NB4 (cell line): ENCODE measurements around the gene FCN2.

Experiments used
- DNase-seq: peaks from one replicate; pipeline ENCODE4 v3.0.0; 2010; ENCODE audit warnings: low read depth
- H3K4me3 ChIP-seq: one replicate; pipeline ENCODE4 v1.5.1; 2011; ENCODE audit warnings: mild to moderate bottlenecking, low read depth, low read length, moderate library complexity
- MYC ChIP-seq: IDR thresholded peaks from 2 replicates; pipeline ENCODE4 v1.6.1; 2011; ENCODE audit warnings: low read depth, low read length
- POLR2A ChIP-seq: IDR thresholded peaks from 2 replicates; pipeline ENCODE4 v1.6.1; 2011; ENCODE audit warnings: mild to moderate bottlenecking; ENCODE audit not compliant: insufficient read length; ENCODE audit errors: extremely low read depth
- TF ChIP-seq, protein P1 (sequence below): IDR thresholded peaks from one replicate; pipeline ENCODE4 v1.5.1; 2012; ENCODE audit warnings: low read depth, low read length
- TF ChIP-seq, protein P2 (sequence below): IDR thresholded peaks from 2 replicates; pipeline ENCODE4 v1.6.1; 2011; ENCODE audit warnings: low read depth, low read length

FCN2 gene

DNA sequence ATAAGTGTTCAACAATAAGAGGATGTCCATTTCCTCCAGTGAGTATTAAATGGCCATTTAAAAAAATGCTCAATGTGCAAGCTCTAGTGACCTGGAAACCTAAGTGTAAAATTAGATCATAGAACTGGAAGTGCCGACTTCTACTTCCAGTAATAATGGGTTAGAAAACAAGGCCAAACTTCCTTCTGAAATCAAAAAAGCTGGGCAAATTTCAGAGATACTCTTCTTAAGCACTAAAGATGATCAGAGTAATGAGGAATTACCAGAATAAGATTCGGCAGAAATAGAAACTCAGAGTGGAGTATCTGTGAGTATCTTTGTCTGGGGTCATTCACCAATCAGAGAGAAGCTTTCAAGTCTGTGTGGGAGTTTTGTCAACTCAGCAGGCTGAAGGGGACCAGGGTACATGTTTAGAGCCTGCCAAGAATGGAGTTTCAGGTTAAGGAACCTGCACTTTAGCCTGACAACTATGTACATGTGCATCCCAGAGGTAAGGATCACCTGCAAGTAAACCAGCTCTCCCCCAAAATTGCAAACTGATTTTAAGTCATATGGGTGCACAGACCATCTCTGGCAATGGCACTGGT is 17.1 kb downstream of the FCN2 start:
- no peak for DNase-seq
- H3K4me3 ChIP-seq = no peak overlapping the region
- TF ChIP-seq, protein P1, sequence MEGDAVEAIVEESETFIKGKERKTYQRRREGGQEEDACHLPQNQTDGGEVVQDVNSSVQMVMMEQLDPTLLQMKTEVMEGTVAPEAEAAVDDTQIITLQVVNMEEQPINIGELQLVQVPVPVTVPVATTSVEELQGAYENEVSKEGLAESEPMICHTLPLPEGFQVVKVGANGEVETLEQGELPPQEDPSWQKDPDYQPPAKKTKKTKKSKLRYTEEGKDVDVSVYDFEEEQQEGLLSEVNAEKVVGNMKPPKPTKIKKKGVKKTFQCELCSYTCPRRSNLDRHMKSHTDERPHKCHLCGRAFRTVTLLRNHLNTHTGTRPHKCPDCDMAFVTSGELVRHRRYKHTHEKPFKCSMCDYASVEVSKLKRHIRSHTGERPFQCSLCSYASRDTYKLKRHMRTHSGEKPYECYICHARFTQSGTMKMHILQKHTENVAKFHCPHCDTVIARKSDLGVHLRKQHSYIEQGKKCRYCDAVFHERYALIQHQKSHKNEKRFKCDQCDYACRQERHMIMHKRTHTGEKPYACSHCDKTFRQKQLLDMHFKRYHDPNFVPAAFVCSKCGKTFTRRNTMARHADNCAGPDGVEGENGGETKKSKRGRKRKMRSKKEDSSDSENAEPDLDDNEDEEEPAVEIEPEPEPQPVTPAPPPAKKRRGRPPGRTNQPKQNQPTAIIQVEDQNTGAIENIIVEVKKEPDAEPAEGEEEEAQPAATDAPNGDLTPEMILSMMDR = no peak
- TF ChIP-seq MYC (no peak), POLR2A (no peak)
- TF ChIP-seq, protein P2, sequence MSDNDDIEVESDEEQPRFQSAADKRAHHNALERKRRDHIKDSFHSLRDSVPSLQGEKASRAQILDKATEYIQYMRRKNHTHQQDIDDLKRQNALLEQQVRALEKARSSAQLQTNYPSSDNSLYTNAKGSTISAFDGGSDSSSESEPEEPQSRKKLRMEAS = no peak

GRCh38 chr9:134898319-134898718 is 17.7 kb downstream of the FCN2 start:
- H3K4me3 ChIP-seq = no peak overlapping the region
- TF ChIP-seq POLR2A (no peak), MYC (no peak)
- TF ChIP-seq, protein P1 = no peak
- TF ChIP-seq, protein P2 = no peak
- DNase-seq = no peak

DNA sequence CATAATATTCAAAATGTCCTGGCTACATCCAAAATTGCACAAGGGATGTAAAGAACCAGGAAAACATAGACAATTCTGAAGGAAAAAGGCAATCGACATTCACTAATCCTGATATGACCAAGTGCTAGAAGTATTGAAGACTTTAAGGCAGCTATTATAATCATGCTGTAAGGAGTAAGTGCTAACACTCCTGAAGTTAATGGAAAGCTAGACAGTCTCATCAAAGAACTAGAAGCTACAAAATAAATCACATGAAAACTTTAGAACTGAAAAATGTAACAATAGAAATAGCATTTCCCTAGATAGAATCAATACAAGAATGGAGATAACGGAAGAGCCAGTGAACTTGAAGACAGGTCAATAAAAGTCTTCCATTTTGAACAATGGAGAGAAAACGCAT is 18.6 kb downstream of the FCN2 start:
- DNase-seq = no peak
- TF ChIP-seq, protein P1 = no peak
- TF ChIP-seq POLR2A (no peak), MYC (no peak)
- TF ChIP-seq, protein P2 = no peak
- no peak overlapping the region for H3K4me3 ChIP-seq

DNA sequence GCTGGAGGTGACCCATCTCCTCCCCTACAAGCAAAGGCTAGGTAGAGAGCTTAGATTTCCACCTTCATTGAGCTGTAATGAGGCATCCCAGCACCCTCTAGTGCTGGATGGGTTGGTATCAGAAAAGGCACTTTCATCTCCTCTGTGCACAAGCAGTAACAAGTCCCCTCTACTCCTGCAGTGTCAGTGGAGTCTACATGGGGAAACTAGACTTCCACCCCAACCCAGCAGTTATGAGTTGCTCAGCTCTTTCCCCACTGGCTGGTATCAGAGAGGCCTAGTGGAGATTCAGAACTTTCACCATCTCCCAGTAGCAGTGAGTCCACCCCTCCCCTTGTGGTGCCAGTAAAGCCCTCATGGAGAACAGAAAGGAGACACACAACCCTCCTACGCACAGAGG is 19.2 kb downstream of the FCN2 start:
- TF ChIP-seq, protein P2 = no peak
- TF ChIP-seq POLR2A (no peak), MYC (no peak)
- TF ChIP-seq, protein P1 = no peak
- no peak overlapping the region for H3K4me3 ChIP-seq
- DNase-seq = no peak

- TF ChIP-seq MYC = no peak
- TF ChIP-seq, protein P1 = no peak
- TF ChIP-seq POLR2A = no peak
- TF ChIP-seq, protein P2 = no peak
- no peak overlapping the region for H3K4me3 ChIP-seq
- no peak for DNase-seq
These were observed 22.3 kb downstream of the FCN2 start for GRCh38 chr9:134902936-134903335.
